Smooth muscle cell (in vitro differentiated cells): ENCODE measurements around the gene FOXN1. TPM values are rescaled to one million over a fixed set of nuclear protein-coding genes. Genes with fewer than 3 reads are reported as not detected.

Experiments used
- DNase-seq: peaks from one replicate; lab custom pipeline; 2025; ENCODE audit not compliant: unreplicated experiment; lab: John Stamatoyannopoulos, UW
- H2AFZ ChIP-seq: fragments of 200-600 bp; sonication (generic); 2 replicates; pipeline ENCODE4 v1.6.0; 2016; ENCODE audit warnings: antibody characterized with exemption, low read depth, mild to moderate bottlenecking
- H3F3A ChIP-seq: fragments of 200-600 bp; sonication (generic); 2 replicates; pipeline ENCODE4 v1.6.0; 2017; ENCODE audit warnings: antibody characterized with exemption, low read depth
- H3K27ac ChIP-seq: fragments of 200-600 bp; sonication (generic); 2 replicates; pipeline ENCODE4 v1.5.1; 2016; ENCODE audit warnings: low read depth, mild to moderate bottlenecking
- H3K27me3 ChIP-seq: fragments of 200-600 bp; sonication (generic); 2 replicates; pipeline ENCODE4 v1.6.1; 2016; ENCODE audit warnings: low read depth, mild to moderate bottlenecking
- H3K36me3 ChIP-seq: fragments of 200-600 bp; sonication (generic); 2 replicates; pipeline ENCODE4 v1.5.1; 2016; ENCODE audit warnings: low read depth
- H3K4me1 ChIP-seq: fragments of 200-600 bp; sonication (generic); 2 replicates; pipeline ENCODE4 v1.5.1; 2016; ENCODE audit warnings: low read depth
- H3K4me2 ChIP-seq: fragments of 200-600 bp; sonication (generic); 2 replicates; pipeline ENCODE4 v1.6.0; 2016; ENCODE audit warnings: mild to moderate bottlenecking
- H3K4me3 ChIP-seq: fragments of 200-600 bp; sonication (generic); 2 replicates; pipeline ENCODE4 v1.5.1; 2016; ENCODE audit warnings: mild to moderate bottlenecking
- H3K79me2 ChIP-seq: fragments of 200-600 bp; sonication (generic); 2 replicates; pipeline ENCODE4 v1.6.0; 2016; ENCODE audit warnings: low read depth, mild to moderate bottlenecking
- H3K9ac ChIP-seq: fragments of 200-600 bp; sonication (generic); 2 replicates; pipeline ENCODE4 v1.6.0; 2016; ENCODE audit warnings: low read depth
- H3K9me3 ChIP-seq: fragments of 200-600 bp; sonication (generic); replicated peaks from 2 replicates; pipeline ENCODE4 v1.5.1; 2016; ENCODE audit warnings: low read depth
- H4K20me1 ChIP-seq: fragments of 200-600 bp; sonication (generic); 2 replicates; pipeline ENCODE4 v1.6.0; 2016; ENCODE audit warnings: low read depth
- CTCF ChIP-seq: fragments of 200-600 bp; sonication (generic); IDR thresholded peaks from 2 replicates; pipeline ENCODE4 v1.5.1; 2017; ENCODE audit warnings: borderline replicate concordance, mild to moderate bottlenecking, antibody characterized with exemption; ENCODE audit not compliant: insufficient read depth, poor library complexity, severe bottlenecking
- WGBS: methylation state at CpG from one replicate; pipeline ENCODE4 v1.1.7; 2016; ENCODE audit warnings: low lambda C conversion rate; 5-methylcytosine and 5-hydroxymethylcytosine counted together
- polyA plus RNA-seq: library from polyadenylated mRNA; unstranded; fragments of >200 nt; fragmentation: Nextera tagmentation; extraction: Ambion mirVana; gene quantifications from 2 replicates; pipeline ENCODE4 v1.2.1, GENCODE V29; 2016
- total RNA-seq: library from RNA; depleted of rRNA; stranded (reverse); fragments of >200 nt; gene quantifications from 2 replicates; pipeline ENCODE4 v1.2.3, GENCODE V29; 2014

The FOXN1 gene
- total and polyA plus RNA-seq, 2 experiments from 2014 or later, result 0.36 TPM; not detected in 1

- no peak for TF ChIP-seq CTCF
Observed at GRCh38 chr17:28544402-28545140, 38.4 kb downstream of the FOXN1 start.

GRCh38 chr17:28545141-28545503 lies 39.0 kb downstream of the FOXN1 start:
- peaks cover 8% of the 10 kb centered on the region for H3K4me1 ChIP-seq
- H3K9me3 ChIP-seq, result no peaks in the 10 kb centered on the region
- H3K4me3 ChIP-seq, result no peak overlapping the region
- no peak for TF ChIP-seq CTCF
- no peak overlapping the region for H3K27ac ChIP-seq
- H3K4me2 ChIP-seq, result no peak overlapping the region
- H2AFZ ChIP-seq, result no peak overlapping the region
- no peak overlapping the region for H3K9ac ChIP-seq
- H3K36me3 ChIP-seq, result no peaks in the 10 kb centered on the region
- H3F3A ChIP-seq, result no peaks in the 10 kb centered on the region
- DNase-seq, result no peak
- peaks cover 24% of the 10 kb centered on the region for H4K20me1 ChIP-seq
- H3K27me3 ChIP-seq, result no peaks in the 10 kb centered on the region
- WGBS, result 97% methylated on average over 2 of the region's 2 CpGs
- H3K79me2 ChIP-seq, result no peaks in the 10 kb centered on the region

More at GRCh38 chr17:28544402-28545140, 38.4 kb downstream of the FOXN1 start:
- Histone ChIP-seq H3K27ac (no peak overlapping the region), H2AFZ (no peak overlapping the region), H3K4me2 (no peak overlapping the region), H3K4me1 (peaks cover 3% of the 10 kb centered on the region), H3K27me3 (no peaks in the 10 kb centered on the region), H3F3A (no peaks in the 10 kb centered on the region), H3K9me3 (no peaks in the 10 kb centered on the region), H3K79me2 (no peaks in the 10 kb centered on the region), H4K20me1 (peaks cover 19% of the 10 kb centered on the region), H3K36me3 (no peaks in the 10 kb centered on the region), H3K9ac (no peak overlapping the region), H3K4me3 (no peak overlapping the region)
- no peak for DNase-seq
- 83% methylated on average over 4 of the region's 4 CpGs for WGBS

- H3K79me2 ChIP-seq, result no peaks in the 10 kb centered on the region
- H3F3A ChIP-seq, result no peaks in the 10 kb centered on the region
- H3K27me3 ChIP-seq, result no peaks in the 10 kb centered on the region
- no peak overlapping the region for H2AFZ ChIP-seq
- peaks cover 15% of the 10 kb centered on the region for H3K4me1 ChIP-seq
- no peak overlapping the region for H3K27ac ChIP-seq
- no peak overlapping the region for H3K4me3 ChIP-seq
- H3K9ac ChIP-seq, result no peak overlapping the region
- DNase-seq, result no peak
- no peaks in the 10 kb centered on the region for H3K9me3 ChIP-seq
- H4K20me1 ChIP-seq, result peaks cover 32% of the 10 kb centered on the region
- no peaks in the 10 kb centered on the region for H3K36me3 ChIP-seq
- 85% methylated on average over 6 of the region's 6 CpGs for WGBS
- H3K4me2 ChIP-seq, result no peak overlapping the region
- no peak for TF ChIP-seq CTCF
Observed at GRCh38 chr17:28545787-28546415, 39.8 kb downstream of the FOXN1 start.
